ENCODE results near the gene FILIP1L. TPM values are rescaled to one million over a fixed set of nuclear protein-coding genes. Genes with fewer than 3 reads are reported as not detected.

The FILIP1L gene
- total and polyA plus RNA-seq, 2 of the 8 experiments (the other 6 are each of a cell fraction or from before 2014, with no cell fraction given), result 0.06 to 0.09 TPM

GRCh38 chr3:100097919-100098783, 16.1 kb downstream of the FILIP1L start (continued):
- TF ChIP-seq CTBP2 (IDR thresholded peaks at IDR 0.05; ENCODE audit: borderline replicate concordance, insufficient read depth, insufficient read length, low read length) (no peak), GABPA (IDR thresholded peaks at IDR 0.05; ENCODE audit: borderline replicate concordance, insufficient read depth, low read length) (no peak), RAD21 (IDR thresholded peaks at IDR 0.05 in 1 of 2, conservative IDR thresholded peaks at IDR 0.05 in 1 of 2; ENCODE audit: low read depth in 2 of 2, low read length in 2 of 2) (no peak)

Data from H1 (cell line).